Measurements from ENCODE around the gene ALK.

The ALK gene

DNA sequence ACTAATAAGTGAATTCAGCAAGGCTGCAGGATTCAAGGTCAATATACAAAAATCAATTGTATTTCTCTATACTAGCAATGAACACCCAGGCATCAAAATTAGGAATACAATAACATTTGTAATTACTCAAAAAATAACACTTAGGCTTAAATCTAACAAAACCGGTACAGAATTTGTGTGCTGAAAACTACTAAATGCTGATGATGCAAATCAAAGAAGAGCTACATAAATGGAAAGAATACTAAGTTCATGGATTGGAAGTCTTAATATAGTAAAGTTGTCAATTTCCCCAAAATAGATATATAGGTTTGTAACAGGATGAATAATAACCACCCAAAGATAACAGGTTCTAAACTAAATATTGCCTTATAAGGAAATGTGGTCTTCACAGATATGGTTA is 286.5 kb downstream of the ALK start:
- DNase-seq: no peak
- intact Hi-C loops (cut with DNase I): no loop called here

DNA sequence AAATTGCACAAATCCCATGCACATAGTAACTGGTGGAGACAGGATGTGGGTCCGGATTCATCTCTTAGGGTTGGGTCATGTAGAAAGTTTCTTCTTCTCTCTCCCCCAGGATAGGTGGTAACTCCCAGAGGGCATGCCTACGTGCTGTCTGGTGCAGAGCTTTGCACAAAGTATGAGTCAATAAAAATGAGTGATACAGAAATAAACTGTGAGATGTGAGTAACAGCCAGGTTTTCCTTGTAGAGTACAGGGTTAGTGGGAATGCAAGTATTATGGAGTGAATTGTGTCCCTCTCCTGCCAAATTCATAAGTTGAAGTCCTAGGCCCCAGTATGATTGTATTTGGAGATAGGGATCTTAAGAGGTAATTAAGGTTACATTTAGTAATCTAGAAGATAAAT is 289.4 kb downstream of the ALK start:
- no peak for DNase-seq
- intact Hi-C loops (cut with DNase I): no loop called here

DNA sequence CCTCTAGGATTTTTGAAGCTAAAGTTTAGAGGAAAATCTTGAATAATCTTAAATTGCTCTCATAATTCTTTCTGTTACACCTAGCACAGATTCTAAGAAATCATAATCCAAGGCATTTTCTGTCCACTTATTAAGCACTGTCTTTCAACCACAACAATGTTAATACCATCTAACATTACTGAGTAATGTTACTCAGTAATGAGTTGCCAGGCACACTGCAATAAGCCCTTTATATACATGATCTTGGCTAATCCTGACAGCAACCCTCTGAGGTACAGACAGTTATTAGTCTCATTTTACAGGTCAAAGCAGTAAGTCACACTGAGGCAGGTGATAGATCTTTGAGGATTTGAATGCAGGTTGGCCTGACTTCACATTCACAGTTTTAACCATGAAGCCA is 291.9 kb downstream of the ALK start:
- intact Hi-C loops (cut with DNase I): no loop called here
- peak in 1 of 42 donors; percentile 1 for DNase-seq

DNA sequence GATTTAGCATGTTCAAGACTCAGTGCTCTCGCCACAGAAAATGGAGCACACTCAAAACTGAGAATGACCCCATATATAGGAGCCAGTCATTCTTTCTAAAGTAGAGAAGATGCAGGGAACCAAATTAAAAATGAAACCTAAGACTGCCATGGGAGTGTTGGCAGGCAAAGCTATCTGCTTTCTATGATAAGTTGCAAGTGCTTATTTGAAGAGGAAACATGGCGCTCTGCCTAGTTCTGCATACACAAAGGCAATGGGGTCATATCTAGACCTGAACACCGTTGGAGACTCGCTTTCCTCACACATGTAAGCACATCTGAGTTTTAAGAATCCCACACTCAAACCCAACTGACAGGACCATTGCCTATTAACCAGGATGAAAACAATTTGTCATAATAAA is 292.5 kb downstream of the ALK start:
- DNase-seq: peak in 1 of 42 donors; percentile 27
- intact Hi-C loops (cut with DNase I): no loop called here

DNA sequence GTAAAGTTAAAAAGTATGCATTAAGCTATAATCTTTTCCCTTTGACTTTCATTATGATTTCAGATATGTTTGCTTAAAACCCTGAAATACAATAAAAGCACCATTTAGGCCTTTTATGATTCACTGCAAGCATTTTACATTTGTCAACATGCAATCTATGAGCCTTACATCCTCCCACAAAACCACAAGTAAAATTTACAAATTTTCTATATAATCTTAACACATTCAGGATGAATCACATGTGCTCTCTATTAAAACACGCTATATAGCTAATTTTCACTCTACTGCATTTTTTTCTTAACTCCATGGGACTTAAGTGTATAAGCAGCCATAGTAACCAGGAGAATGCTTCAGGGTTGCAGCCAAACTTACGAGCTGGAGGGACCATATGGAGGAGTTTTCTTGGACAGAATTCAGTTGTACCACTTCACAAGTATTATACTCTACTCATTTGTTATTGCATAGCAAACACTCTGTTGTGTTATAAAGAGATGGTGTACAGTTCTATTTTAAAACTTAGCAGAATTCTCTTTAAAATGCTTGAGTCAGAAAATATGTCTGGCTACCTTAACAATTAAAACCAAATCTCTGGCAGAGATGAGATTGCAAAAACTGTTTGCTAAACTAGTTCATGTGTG is 293.2 kb downstream of the ALK start:
- intact Hi-C loops (cut with DNase I): no loop called here
- peak in 1 of 42 donors; percentile 2 for DNase-seq

DNA sequence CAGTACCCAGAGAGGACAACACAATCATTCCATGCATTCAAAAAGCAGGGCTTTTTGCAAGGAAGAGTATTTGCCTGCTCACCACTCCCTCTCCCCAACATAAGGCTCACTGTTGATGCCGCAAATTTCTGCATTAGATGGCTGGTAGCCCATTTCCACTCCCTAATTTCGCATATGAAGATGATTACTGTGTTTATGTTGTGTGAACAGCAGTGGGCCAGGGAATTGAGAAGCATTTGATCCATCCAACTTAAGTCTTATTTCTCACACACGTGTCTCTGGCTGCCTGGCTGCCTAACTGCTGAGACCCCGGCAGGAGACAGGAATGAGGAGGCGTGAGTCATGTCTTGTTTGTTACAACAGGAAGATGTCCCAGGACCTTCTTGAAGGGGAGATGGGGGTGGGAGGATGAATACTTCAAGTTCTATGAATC is 294.1 kb downstream of the ALK start:
- peak in 1 of 42 donors; percentile 26 for DNase-seq
- intact Hi-C loops (cut with DNase I): no loop called here

DNA sequence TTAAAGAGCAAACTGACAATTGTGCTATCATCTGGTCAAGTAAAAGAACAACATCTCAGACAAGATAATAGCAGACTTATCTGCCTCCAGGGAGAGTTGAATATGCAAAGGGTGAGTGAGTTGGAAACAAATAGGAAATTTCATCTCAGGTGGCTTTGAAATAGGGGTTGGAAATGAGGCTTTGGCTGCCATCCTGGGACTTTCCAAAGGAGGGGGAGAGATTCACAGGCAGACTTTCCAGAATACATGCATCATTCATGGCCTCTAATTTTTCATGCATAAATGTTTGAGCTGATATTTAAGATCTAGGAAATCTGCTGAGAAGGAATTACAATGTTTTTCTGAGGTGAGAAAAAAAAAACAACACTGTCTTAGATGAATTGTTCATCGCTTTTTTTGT is 300.5 kb downstream of the ALK start:
- DNase-seq: no peak
- intact Hi-C loops (cut with DNase I): no loop called here

DNA sequence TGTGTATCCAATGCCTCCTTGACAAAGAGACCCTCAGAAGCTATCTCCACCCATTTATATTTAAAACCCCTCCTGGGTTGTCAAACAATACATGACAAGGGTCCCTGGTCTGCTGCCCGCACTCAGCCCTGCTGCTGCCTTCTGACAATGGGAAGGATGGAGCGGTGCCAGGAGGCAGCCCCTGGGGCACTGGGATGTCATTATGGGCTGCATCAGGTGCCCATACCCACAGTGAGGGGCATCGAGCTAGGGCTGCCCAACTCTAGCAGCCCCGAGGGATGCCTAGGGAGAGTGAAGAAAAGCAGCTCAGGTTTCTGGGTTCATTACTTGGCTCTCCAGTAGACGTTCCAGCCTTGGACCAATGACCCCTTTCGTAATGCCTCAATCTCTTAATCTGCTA is 301.7 kb downstream of the ALK start:
- no peak for DNase-seq
- intact Hi-C loops (cut with DNase I): no loop called here

DNA sequence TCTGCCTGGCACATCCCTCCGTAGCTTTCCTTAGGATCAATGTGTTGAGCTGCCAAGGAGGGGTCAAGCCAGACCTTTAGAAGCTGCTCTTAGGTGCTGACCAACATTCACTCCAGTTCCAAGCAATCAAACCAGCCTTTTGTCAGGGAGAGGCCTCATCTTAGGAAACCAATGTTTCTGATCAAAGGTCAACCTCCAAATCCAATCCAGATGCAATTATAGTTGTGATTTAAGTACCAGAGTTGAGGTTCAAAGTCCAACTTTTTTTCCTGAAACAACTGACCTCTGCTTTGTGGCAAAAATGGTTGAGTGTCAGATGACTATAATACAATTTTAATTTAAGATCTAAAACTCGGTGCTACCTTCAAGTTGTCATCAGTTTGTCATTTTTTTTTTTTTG is 303.4 kb downstream of the ALK start:
- no peak for DNase-seq
- intact Hi-C loops (cut with DNase I): no loop called here

DNA sequence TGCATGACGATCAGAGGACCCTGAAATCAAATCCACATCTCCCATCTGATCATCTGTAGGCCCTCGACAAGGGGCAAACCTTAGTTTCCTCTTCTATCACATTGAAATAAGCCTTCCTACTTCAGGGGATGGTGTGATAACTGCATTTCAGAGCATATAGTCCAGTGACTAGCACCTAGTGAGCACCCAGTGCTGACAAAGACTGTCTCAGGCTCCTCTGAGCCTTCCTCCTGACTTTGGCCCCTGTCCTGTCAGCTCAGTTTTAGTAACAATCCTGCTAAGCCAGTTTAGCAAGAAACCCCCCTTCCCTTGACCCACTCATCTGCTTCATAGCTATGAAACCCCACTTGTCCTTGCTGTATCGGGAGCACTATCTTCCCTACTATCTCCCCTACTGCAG is 304.0 kb downstream of the ALK start:
- intact Hi-C loops (cut with DNase I): no loop called here
- no peak for DNase-seq

DNA sequence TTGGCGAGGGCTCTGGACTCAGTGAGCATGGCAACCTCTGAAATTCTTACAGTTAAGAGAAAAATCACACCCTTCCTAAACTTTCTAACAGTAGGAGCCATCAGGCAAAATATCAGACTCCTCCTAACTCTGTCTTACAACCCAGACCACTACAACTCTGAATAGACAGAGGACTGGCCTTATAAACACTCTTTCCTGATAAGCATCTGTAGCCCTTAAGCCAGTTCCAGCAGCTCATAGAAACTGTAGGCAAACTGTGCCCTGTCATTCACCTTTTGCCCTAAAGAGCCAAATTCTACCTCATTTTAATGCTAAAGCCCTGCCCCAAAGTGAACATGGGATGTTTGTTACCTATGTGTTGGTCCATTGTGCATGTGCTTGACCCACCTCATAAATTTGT is 304.8 kb downstream of the ALK start:
- DNase-seq: no peak
- intact Hi-C loops (cut with DNase I): no loop called here

DNA sequence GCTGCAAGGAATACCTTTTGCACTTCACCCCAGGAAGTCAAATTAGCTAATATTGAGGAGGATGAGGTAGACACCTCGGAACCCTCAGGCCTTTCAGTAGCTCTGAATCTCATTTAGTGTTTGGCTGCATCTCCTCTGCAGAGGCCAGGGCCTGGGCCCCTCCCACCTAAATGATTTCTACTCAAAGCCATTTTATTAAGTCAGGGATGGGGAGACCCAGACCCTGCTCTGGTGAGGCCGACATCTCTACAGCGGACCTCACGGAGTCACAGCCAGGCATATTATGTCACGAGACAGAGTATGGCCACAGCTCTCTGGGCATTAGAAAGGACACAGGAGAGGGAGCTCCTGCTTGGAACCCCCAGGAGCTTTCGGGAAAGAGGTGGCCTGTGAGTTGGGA is 305.5 kb downstream of the ALK start:
- intact Hi-C loops (cut with DNase I): no loop called here
- no peak for DNase-seq

DNA sequence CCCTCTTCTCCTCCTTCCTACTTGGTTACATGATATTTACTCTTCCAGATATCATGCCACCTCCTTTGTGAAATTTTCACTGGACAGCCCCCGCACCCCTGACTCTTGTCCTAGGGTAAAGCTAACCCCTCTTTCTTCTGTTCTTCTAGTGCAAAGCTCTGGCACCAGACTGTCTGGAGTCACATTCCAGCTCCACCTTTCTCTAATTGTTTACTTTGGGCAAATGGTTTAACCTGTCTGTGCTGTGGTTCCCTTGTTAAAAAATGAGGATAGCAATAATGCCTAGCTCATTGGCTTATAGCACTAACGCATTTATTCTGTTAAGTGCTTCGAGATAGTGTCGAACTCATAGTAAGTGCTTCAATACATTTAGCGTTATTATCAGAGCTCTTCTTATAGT is 306.2 kb downstream of the ALK start:
- intact Hi-C loops (cut with DNase I): no loop called here
- no peak for DNase-seq

DNA sequence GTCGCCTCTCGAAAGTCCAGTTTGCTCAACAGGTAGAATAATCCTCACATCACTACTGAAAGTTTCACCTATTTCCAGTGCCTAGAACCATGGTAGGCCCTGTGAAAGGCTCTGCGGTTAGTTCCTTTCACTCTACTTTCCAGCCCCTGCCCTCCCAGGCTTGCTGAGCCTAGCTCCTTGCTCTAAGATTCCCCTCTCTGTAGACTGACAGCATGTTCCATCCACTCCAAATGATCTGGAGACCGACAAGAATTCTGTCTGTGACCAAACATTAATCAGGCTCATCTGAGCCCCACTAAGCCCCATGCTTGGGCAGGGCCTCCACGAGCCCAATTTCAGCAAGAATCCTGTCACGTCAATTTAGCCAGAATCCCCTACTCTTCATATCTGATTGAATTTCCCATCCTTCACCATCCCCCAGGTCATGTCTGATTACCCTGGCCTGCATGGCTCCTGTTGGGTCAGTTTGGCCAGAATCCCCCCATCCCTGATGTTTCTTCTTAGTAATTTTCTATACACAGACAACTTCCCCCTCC is 307.0 kb downstream of the ALK start:
- intact Hi-C loops (cut with DNase I): no loop called here

DNA sequence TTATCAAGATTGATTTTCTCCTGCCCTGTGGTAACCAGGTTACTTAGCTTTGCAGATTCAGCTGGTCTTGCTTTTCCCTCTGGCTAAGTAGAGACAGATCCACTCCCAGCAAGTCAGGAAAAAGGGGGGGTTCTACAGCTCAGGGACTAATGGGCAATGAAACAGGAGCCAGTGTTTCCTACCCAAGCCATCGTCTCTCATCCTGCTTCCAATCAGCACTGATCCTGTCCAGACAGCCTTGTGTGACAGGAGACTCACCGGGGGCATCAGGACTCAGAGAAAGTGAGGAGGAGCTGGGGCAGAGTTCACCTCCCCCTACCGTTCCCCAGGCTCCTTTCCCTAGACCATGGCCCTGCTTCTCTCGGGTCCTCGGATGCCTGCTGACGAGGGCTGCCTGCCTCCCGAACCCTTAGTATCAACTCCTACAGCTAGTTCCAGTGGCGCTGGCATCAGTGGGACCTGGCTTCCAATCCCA is 307.6 kb downstream of the ALK start:
- no peak for DNase-seq
- intact Hi-C loops (cut with DNase I): no loop called here

More for the DNA sequence above, 307.0 kb downstream of the ALK start:
- no peak for DNase-seq

DNA sequence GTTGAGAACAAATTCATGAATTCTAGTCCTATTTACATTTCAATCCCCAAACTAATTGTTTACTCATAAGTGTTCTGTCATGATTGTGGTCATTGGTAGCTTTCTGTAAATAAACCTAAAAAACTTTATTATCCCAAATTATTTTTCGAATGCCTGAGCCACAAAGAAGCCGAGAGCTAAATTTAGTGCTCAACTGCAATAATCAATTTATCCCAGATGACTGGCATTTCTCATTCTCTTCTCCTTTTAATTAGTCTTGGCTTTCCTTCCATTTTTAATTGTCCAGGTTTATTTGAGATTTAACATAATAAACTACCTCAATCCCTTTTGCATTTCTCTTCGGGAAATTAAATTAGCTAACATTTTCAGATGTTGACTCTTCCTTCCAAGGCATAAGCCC is 308.3 kb downstream of the ALK start:
- intact Hi-C loops (cut with DNase I): no loop called here

DNA sequence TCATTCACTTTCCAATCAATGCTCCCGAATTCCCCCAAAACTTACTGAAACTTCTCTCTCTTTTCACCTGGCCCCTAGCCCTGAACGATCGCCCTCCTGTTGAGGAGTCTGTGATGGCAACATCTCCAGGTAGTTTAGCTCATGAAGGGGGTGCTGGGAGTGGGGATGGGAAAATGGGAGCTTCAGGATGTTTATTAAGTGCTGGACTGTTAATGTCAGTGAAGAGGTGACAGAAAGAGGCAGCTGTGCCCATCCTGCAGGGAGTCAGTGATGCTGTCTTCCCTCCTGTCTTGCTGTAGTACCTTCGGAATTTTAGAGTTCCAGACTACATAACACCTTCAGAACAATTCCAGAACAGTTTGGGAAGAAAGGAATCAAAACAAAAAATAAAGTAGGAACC is 308.8 kb downstream of the ALK start:
- intact Hi-C loops (cut with DNase I): no loop called here
- DNase-seq: no peak

More for the DNA sequence above, 308.3 kb downstream of the ALK start:
- no peak for DNase-seq

DNA sequence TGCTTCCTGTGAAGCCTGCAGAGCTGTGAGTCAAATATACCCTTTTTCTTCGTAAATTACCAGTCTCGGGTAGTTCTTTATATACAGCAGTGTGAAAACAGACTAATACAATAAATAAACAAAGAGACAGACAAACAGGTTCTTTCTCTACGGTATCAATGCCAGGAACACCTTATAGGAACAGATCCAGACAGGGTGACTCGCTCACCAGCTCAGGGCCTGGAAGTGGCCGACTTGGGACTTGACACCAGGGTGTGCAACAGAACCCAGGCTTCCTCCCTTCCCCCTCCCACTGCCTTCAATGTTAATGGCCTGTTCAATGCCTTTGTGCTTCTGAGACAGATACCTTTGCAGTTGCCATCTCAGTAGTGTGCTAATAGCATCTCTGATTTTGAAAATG is 309.5 kb downstream of the ALK start:
- intact Hi-C loops (cut with DNase I): no loop called here

DNA sequence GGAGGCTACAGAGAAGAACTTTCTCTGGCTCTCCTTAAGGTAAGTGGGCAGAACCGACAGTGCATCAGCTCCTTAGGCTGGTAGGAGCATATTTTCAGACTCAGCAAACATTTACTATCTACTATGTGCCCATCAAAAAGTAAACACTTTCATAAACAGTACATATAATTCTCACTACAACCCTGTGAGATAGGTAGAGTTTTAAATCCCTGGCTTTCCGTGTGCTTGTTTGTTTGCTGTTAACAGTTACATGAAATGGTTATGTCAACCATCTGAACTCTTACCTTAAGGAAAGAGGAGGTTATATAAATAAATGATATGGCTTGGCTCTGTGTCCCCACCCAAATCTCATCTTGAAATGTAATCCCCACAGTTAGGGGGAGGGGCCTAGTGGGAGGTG is 310.1 kb downstream of the ALK start:
- DNase-seq: no peak
- intact Hi-C loops (cut with DNase I): no loop called here

More for the DNA sequence above, 309.5 kb downstream of the ALK start:
- no peak for DNase-seq

DNA sequence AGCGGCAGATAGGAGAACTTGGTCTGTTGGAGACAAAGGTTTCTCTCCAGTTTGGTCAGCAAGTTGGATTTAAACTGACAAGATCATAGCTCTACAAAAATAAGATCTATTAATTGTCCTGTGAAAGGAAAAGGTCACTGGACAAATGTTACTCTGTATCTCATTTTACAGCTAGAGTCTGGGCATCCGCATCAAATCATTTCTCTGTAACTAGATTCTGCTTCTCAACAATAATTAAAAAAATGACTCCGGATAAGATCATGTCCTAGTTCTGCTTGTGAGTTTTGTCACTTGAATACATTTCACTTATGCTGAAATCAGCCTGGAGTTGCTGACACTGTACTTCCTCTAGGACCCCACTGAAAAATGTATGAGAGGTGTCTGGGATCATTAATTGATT is 310.8 kb downstream of the ALK start:
- intact Hi-C loops (cut with DNase I): no loop called here
- DNase-seq: no peak

DNA sequence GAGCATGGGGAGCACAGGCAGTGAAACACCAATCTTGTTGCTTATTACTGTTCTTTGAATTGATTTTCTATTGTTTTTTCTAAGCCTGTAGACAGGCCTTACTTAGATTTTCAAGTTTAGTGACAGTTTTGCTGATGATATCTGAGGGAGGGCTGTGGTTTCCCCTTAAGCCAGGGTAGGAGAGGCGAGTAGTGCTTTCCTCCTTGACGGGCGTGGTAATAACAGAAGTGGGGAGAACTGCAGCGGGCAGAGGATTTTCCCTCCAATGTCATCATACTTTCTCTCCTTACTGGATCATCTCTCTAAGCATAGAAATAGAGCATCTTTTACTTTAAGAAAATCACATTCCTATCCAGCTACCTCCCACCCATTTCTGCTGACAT is 314.4 kb downstream of the ALK start:
- no peak for DNase-seq
- intact Hi-C loops (cut with DNase I): no loop called here
